HCT116 (cell line): ENCODE data around the gene OVAAL.

Experiments used
- CEBPB ChIP-seq: IDR thresholded peaks from 2 replicates; pipeline ENCODE4 v1.6.1; 2012; ENCODE audit warnings: low read depth
- EGR1 ChIP-seq: IDR thresholded peaks from 2 replicates; pipeline ENCODE4 v1.6.1; 2012; ENCODE audit warnings: low read depth
- EZH2phosphoT487 ChIP-seq: fragments of 200-600 bp; IDR thresholded peaks from 2 replicates; pipeline ENCODE4 v1.6.1; 2018; ENCODE audit warnings: antibody characterized with exemption, borderline replicate concordance
- POLR2A ChIP-seq: IDR thresholded peaks from 2 replicates; pipeline ENCODE4 v1.7.0; 2011; ENCODE audit warnings: borderline replicate concordance; ENCODE audit not compliant: insufficient read depth, insufficient read length; ENCODE audit errors: extremely low read depth
- POLR2AphosphoS5 ChIP-seq: IDR thresholded peaks from 2 replicates; pipeline ENCODE4 v1.6.1; 2011; ENCODE audit warnings: mild to moderate bottlenecking, low read depth, low read length, moderate library complexity
- RAD21 ChIP-seq: IDR thresholded peaks from 2 replicates; pipeline ENCODE4 v1.6.1; 2012; ENCODE audit warnings: low read depth, mild to moderate bottlenecking
- SRF ChIP-seq: IDR thresholded peaks from 2 replicates; pipeline ENCODE4 v1.6.1; 2012; ENCODE audit warnings: low read depth
- ZNF274 ChIP-seq: fragments of 200-500 bp; sonication (Bioruptor generic); IDR thresholded peaks from 2 replicates; pipeline ENCODE4 v1.6.1; 2014; ENCODE audit warnings: mild to moderate bottlenecking, low read depth, low read length, inconsistent platforms
- TF ChIP-seq, protein P1 (sequence below), 3 experiments: fragments of 200-600 bp in 1 of 3; sonication (generic) in 1 of 3; IDR thresholded peaks in 2 of 3; conservative IDR thresholded peaks in 1 of 3; 2 replicates each; pipeline ENCODE4 v1.5.1; 2012 to 2017; ENCODE audit warnings: low read depth in 2 of 3, low read length in 2 of 3, antibody characterized with exemption in 1 of 3, borderline replicate concordance in 1 of 3, control low read depth in 1 of 3, mild to moderate bottlenecking in 1 of 3, mixed read lengths in 1 of 3, mixed run types in 1 of 3, moderate library complexity in 1 of 3; ENCODE audit not compliant: insufficient read depth in 1 of 3

DNA sequence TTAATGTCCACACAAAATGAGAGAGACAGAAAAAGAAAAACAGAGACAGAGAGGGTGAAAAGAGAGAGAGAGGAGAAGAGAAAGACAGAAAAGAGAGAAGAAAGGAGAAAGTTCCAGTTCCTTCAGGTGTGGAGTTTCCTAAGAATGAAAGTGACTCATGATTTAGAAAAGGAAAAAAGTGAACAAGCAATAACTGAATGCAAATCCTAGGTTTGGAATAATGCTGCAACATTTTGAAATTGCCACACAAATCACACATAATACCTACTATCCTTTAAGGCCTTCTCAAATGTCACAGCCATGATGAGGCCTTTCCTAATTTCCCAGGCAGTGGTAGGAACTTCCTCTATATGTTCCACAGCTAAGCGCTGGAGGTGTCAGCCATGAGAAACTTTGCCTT, 41.6 kb downstream of the OVAAL start:
- TF ChIP-seq, protein P1, sequence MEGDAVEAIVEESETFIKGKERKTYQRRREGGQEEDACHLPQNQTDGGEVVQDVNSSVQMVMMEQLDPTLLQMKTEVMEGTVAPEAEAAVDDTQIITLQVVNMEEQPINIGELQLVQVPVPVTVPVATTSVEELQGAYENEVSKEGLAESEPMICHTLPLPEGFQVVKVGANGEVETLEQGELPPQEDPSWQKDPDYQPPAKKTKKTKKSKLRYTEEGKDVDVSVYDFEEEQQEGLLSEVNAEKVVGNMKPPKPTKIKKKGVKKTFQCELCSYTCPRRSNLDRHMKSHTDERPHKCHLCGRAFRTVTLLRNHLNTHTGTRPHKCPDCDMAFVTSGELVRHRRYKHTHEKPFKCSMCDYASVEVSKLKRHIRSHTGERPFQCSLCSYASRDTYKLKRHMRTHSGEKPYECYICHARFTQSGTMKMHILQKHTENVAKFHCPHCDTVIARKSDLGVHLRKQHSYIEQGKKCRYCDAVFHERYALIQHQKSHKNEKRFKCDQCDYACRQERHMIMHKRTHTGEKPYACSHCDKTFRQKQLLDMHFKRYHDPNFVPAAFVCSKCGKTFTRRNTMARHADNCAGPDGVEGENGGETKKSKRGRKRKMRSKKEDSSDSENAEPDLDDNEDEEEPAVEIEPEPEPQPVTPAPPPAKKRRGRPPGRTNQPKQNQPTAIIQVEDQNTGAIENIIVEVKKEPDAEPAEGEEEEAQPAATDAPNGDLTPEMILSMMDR (IDR thresholded peaks at IDR 0.05 in 2 of 3, conservative IDR thresholded peaks at IDR 0.05 in 1 of 3; ENCODE audit: borderline replicate concordance in 1 of 3, insufficient read depth in 1 of 3, low read depth in 2 of 3, low read length in 2 of 3): no peak
- TF ChIP-seq CEBPB: no peak
- no peak for TF ChIP-seq RAD21
- TF ChIP-seq ZNF274: no peak
- TF ChIP-seq POLR2A: no peak
- no peak for TF ChIP-seq EGR1
- TF ChIP-seq POLR2AphosphoS5: no peak
- TF ChIP-seq SRF: no peak
- TF ChIP-seq EZH2phosphoT487: no peak
